NCI-H1105 treated with DMSO at 0.1 percent for 48 hours (cell line): Measurements from ENCODE around the gene TMEM117.
A peak's percentile ranks its signal among the peaks of the same experiment; 100 is the strongest.

Source experiments
- DNase-seq: peaks from one replicate; lab custom pipeline; 2025; lab: John Stamatoyannopoulos, UW

TMEM117 gene

GRCh38 chr12:43884683-43885410, 49.0 kb downstream of the TMEM117 start:
- peak; percentile 74 for DNase-seq

GRCh38 chr12:43887397-43887796, 51.5 kb downstream of the TMEM117 start:
- no peak for DNase-seq

- peak; percentile 39 for DNase-seq
These were observed 56.1 kb downstream of the TMEM117 start for GRCh38 chr12:43891856-43892574.

GRCh38 chr12:43893670-43894069, 57.8 kb downstream of the TMEM117 start:
- no peak for DNase-seq

GRCh38 chr12:43895580-43896206, 59.8 kb downstream of the TMEM117 start:
- DNase-seq = no peak

GRCh38 chr12:43896496-43896895, 60.6 kb downstream of the TMEM117 start:
- DNase-seq = no peak

GRCh38 chr12:43898474-43898873, 62.6 kb downstream of the TMEM117 start:
- DNase-seq = no peak

- DNase-seq = no peak
These were observed 63.7 kb downstream of the TMEM117 start for GRCh38 chr12:43899574-43899973.

GRCh38 chr12:43903686-43904085, 67.8 kb downstream of the TMEM117 start:
- DNase-seq = no peak

- no peak for DNase-seq
These were observed 77.0 kb downstream of the TMEM117 start for GRCh38 chr12:43912859-43913258.

GRCh38 chr12:43914391-43914790, 78.5 kb downstream of the TMEM117 start:
- DNase-seq = no peak

- no peak for DNase-seq
These were observed 79.1 kb downstream of the TMEM117 start for GRCh38 chr12:43914923-43915468.

- no peak for DNase-seq
These were observed 82.0 kb downstream of the TMEM117 start for GRCh38 chr12:43917896-43918295.

GRCh38 chr12:43921666-43922337, 85.9 kb downstream of the TMEM117 start:
- no peak for DNase-seq

- no peak for DNase-seq
These were observed 94.2 kb downstream of the TMEM117 start for GRCh38 chr12:43930032-43930431.

- no peak for DNase-seq
These were observed 95.3 kb downstream of the TMEM117 start for GRCh38 chr12:43931187-43931586.

- no peak for DNase-seq
These were observed 99.7 kb downstream of the TMEM117 start for GRCh38 chr12:43935581-43935980.

GRCh38 chr12:43937947-43938346, 102.1 kb downstream of the TMEM117 start:
- no peak for DNase-seq

GRCh38 chr12:43942379-43942778, 106.5 kb downstream of the TMEM117 start:
- DNase-seq = no peak

- DNase-seq = no peak
These were observed 110.1 kb downstream of the TMEM117 start for GRCh38 chr12:43945983-43946382.

- no peak for DNase-seq
These were observed 115.4 kb downstream of the TMEM117 start for GRCh38 chr12:43951286-43951685.

GRCh38 chr12:43957732-43958372, 122.0 kb downstream of the TMEM117 start:
- peak; percentile 67 for DNase-seq
